Measurements from ENCODE around the gene HOXD4. TPM values are rescaled to one million over a fixed set of nuclear protein-coding genes. Genes with fewer than 3 reads are reported as not detected.

Gene HOXD4
- total RNA-seq, 4 donors from 2014 or later = 1.6 to 4.8 (median 3.3) TPM

- no peaks in the 10 kb centered on the region for H3K36me3 ChIP-seq
- intact Hi-C loops (cut with DNase I) = no loop called here
- no peaks in the 10 kb centered on the region for H3K9me3 ChIP-seq
- no peak for DNase-seq
- peaks cover 59% of the 10 kb centered on the region for H3K27me3 ChIP-seq
- H3K4me3 ChIP-seq (replicated peaks in 1 of 3) = no peak overlapping the region
- WGBS, 2 donors = 7 to 36% methylated on average over 50 of the region's 52 CpGs
- no peak overlapping the region for H3K27ac ChIP-seq
- peaks cover 2 to 16% of the 10 kb centered on the region in 2 donors for H3K4me1 ChIP-seq
- no peak for TF ChIP-seq CTCF (IDR thresholded peaks at IDR 0.05)
- TF ChIP-seq POLR2A (IDR thresholded peaks at IDR 0.05) = no peak
Measured at GRCh38 chr2:176164611-176165369, 13.4 kb downstream of the HOXD4 start.

- 8 to 30% methylated on average over 24 to 26 of the region's 26 CpGs for WGBS, 2 donors
- Histone ChIP-seq H3K4me1 (peaks cover 0 to 10% of the 10 kb centered on the region in 2 donors), H3K27me3 (peaks cover 52% of the 10 kb centered on the region), H3K27ac (no peak overlapping the region), H3K36me3 (no peaks in the 10 kb centered on the region), H3K9me3 (no peaks in the 10 kb centered on the region), H3K4me3 (replicated peaks in 1 of 3) (no peak overlapping the region)
- no peak for DNase-seq
- intact Hi-C loops (cut with DNase I) = no loop called here
- TF ChIP-seq CTCF (IDR thresholded peaks at IDR 0.05) (no peak), POLR2A (IDR thresholded peaks at IDR 0.05) (no peak)
Measured at GRCh38 chr2:176165370-176166050, 14.2 kb downstream of the HOXD4 start.

- Histone ChIP-seq H3K9me3 (no peaks in the 10 kb centered on the region), H3K36me3 (no peaks in the 10 kb centered on the region), H3K4me1 (peaks cover under 1 to 4% of the 10 kb centered on the region in 2 donors), H3K27ac (no peak overlapping the region), H3K27me3 (peaks cover 46% of the 10 kb centered on the region), H3K4me3 (replicated peaks in 1 of 3) (no peak overlapping the region)
- WGBS, 2 donors = 39 to 50% methylated on average over 2 of the region's 2 CpGs
- intact Hi-C loops (cut with DNase I) = no loop called here
- DNase-seq = no peak
- no peak for TF ChIP-seq POLR2A (IDR thresholded peaks at IDR 0.05)
- TF ChIP-seq CTCF (IDR thresholded peaks at IDR 0.05) = no peak
Measured at GRCh38 chr2:176166272-176166671, 14.9 kb downstream of the HOXD4 start.

- DNase-seq = no peak
- TF ChIP-seq CTCF (IDR thresholded peaks at IDR 0.05) = no peak
- no peak for TF ChIP-seq POLR2A (IDR thresholded peaks at IDR 0.05)
- Histone ChIP-seq H3K27ac (no peak overlapping the region), H3K4me1 (peaks cover 7 to 11% of the 10 kb centered on the region in 2 donors), H3K4me3 (replicated peaks in 1 of 3) (no peak overlapping the region), H3K27me3 (peaks cover 51% of the 10 kb centered on the region), H3K36me3 (no peaks in the 10 kb centered on the region), H3K9me3 (no peaks in the 10 kb centered on the region)
- WGBS, 2 donors = 63 to 79% methylated on average over 1 of the region's 1 CpG
- intact Hi-C loops (cut with DNase I) = no loop called here
Measured at GRCh38 chr2:176167398-176167797, 16.0 kb downstream of the HOXD4 start.

DNA sequence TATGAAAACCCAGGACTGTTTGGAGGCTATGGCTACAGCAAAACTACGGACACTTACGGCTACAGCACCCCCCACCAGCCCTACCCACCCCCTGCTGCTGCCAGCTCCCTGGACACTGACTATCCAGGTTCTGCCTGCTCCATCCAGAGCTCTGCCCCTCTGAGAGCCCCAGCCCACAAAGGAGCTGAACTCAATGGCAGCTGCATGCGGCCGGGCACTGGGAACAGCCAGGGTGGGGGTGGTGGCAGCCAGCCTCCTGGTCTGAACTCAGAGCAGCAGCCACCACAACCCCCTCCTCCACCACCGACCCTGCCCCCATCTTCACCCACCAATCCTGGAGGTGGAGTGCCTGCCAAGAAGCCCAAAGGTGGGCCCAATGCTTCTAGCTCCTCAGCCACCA, 17.8 kb downstream of the HOXD4 start:
- H3K27ac ChIP-seq = no peak overlapping the region
- peaks cover 7% of the 10 kb centered on the region in 2 donors for H3K4me1 ChIP-seq
- intact Hi-C loops (cut with DNase I) = no loop called here
- H3K27me3 ChIP-seq = peaks cover 49% of the 10 kb centered on the region
- no peak for TF ChIP-seq CTCF (IDR thresholded peaks at IDR 0.05)
- TF ChIP-seq POLR2A (IDR thresholded peaks at IDR 0.05) = no peak
- DNase-seq = no peak
- H3K36me3 ChIP-seq = no peaks in the 10 kb centered on the region
- 74 to 78% methylated on average over 3 of the region's 5 CpGs for WGBS, 2 donors
- H3K4me3 ChIP-seq (replicated peaks in 1 of 3) = no peak overlapping the region
- H3K9me3 ChIP-seq = no peaks in the 10 kb centered on the region

Measured in thyroid gland (tissue), 4 donors.